Pulmonary artery endothelial cell (primary cell): ENCODE data around the gene FBXO9. TPM values are rescaled to one million over a fixed set of nuclear protein-coding genes. Genes with fewer than 3 reads are reported as not detected.
"Not testable (repeated sequence)": the region's sequence is repeated elsewhere in the genome, so short reads cannot be mapped to it uniquely, and the experiment has no call there.

ENCODE experiments used
- DNase-seq: peaks from one replicate; pipeline ENCODE4 v3.0.0-alpha.2; 2011; ENCODE audit warnings: low read depth, low spot score
- total RNA-seq: library from RNA; depleted of rRNA; stranded (reverse); fragments of >200 nt; gene quantifications from 2 replicates; pipeline ENCODE4 v1.2.3, GENCODE V29; 2014

FBXO9 gene
- total RNA-seq, 1 donor from 2014 or later: 17.7 TPM

GRCh38 chr6:53045891-53046673, 19.1 kb upstream of the FBXO9 start:
- DNase-seq: no peak

- peak; percentile 27 for DNase-seq
Observed at GRCh38 chr6:53048431-53049195, 16.6 kb upstream of the FBXO9 start.

GRCh38 chr6:53049415-53049814, 15.8 kb upstream of the FBXO9 start:
- no peak for DNase-seq

- DNase-seq: not testable (repeated sequence)
Observed at GRCh38 chr6:53052152-53052551, 13.1 kb upstream of the FBXO9 start.

- DNase-seq: no peak
Observed at GRCh38 chr6:53054532-53054931, 10.7 kb upstream of the FBXO9 start.

GRCh38 chr6:53055873-53056272, 9.3 kb upstream of the FBXO9 start:
- no peak for DNase-seq

- DNase-seq: no peak
Observed at GRCh38 chr6:53056273-53056672, 8.9 kb upstream of the FBXO9 start.

GRCh38 chr6:53058388-53059195, 6.6 kb upstream of the FBXO9 start:
- no peak for DNase-seq

GRCh38 chr6:53059648-53060589, 5.3 kb upstream of the FBXO9 start:
- no peak for DNase-seq

GRCh38 chr6:53062169-53062539, 3.0 kb upstream of the FBXO9 start:
- DNase-seq: no peak

- not testable (repeated sequence) for DNase-seq
Observed at GRCh38 chr6:53064255-53064654, 949 bp upstream of the FBXO9 start.

- peak; percentile 93 for DNase-seq
Observed at GRCh38 chr6:53064726-53065265, 408 bp upstream of the FBXO9 start.

GRCh38 chr6:53066077-53066417, 843 bp downstream of the FBXO9 start:
- DNase-seq: no peak

GRCh38 chr6:53066874-53067706, 1.9 kb downstream of the FBXO9 start:
- no peak for DNase-seq

- no peak for DNase-seq
Observed at GRCh38 chr6:53067849-53068361, 2.7 kb downstream of the FBXO9 start.

- no peak for DNase-seq
Observed at GRCh38 chr6:53069427-53069826, 4.2 kb downstream of the FBXO9 start.

- DNase-seq: no peak
Observed at GRCh38 chr6:53070806-53071205, 5.6 kb downstream of the FBXO9 start.

- no peak for DNase-seq
Observed at GRCh38 chr6:53074347-53074746, 9.1 kb downstream of the FBXO9 start.

GRCh38 chr6:53080813-53081212, 15.6 kb downstream of the FBXO9 start:
- DNase-seq: no peak

- no peak for DNase-seq
Observed at GRCh38 chr6:53086302-53086701, 21.1 kb downstream of the FBXO9 start.
